ENCODE results near the gene CHSY1. TPM values are rescaled to one million over a fixed set of nuclear protein-coding genes. Genes with fewer than 3 reads are reported as not detected.

CHSY1 gene
- total and polyA plus RNA-seq, 11 donors: 5.6 to 41.3 (median 11.1) TPM

GRCh38 chr15:101280007-101280406 lies 28.2 kb upstream of the CHSY1 start:
- WGBS, 4 donors: 88 to 98% (median 91%) methylated on average over 2 of the region's 2 CpGs

DNA sequence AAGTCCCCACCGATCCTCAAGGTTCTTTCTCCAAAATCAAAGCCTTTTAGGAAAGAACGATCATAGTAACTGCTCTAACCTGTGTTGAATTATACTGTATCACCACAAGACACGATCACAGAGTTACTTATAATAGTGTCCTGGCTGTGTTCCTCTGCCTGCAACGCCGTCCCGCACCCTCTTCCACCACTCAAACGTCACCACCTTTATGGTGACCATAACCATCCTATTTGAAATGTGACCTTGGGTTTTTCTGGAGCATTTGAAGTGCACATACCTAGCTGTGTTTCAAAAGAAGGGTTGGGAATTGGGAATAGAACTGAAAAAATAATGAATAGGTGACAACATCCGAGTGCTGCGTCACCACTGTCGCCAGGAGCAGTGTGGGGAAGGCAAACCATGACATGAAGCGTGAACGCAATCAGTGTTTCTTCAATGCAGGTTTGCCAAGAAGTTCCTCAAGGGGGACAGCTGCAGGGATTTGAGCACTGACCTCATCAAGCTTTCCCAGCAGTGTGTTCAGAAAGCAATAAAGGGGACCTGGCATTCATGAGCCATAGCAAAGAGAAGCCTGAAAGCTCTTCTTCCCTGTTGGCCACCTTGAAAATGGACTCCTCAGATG lies 26.2 kb upstream of the CHSY1 start:
- Histone ChIP-seq H3K9me3 (no peaks in the 10 kb centered on the region), H3K27me3 (no peaks in the 10 kb centered on the region), H3K36me3 (peaks cover 0 to 69% (median 64%) of the 10 kb centered on the region in 9 donors), H3K4me3 (peak overlapping the region in 11 of 12 donors; percentile 62 to 98 (median 92)), H3K27ac (peak overlapping the region; percentile 66 to 97 (median 94)), H3K4me1 (peaks cover 6 to 29% (median 18%) of the 10 kb centered on the region in 12 donors)
- TF ChIP-seq CTCF (IDR thresholded peaks at IDR 0.05) (no peak), POLR2A (IDR thresholded peaks at IDR 0.05) (no peak)
- ATAC-seq (peak in 1 of 4 donors; percentile 5), DNase-seq (no peak)
- WGBS, 4 donors: 79 to 84% (median 80%) methylated on average over 12 of the region's 12 CpGs
- intact Hi-C loops (cut with DNase I): loop anchor here in 1 of 10 donors (10.0 kb wide), 1 partner anchor 673 kb away; the partner anchor contains the start of genes ASB7 and LINS1

More at GRCh38 chr15:101280007-101280406, 28.2 kb upstream of the CHSY1 start:
- Histone ChIP-seq H3K36me3 (peaks cover 0 to 69% (median 64%) of the 10 kb centered on the region in 9 donors), H3K27ac (no peak overlapping the region), H3K9me3 (no peaks in the 10 kb centered on the region), H3K4me1 (peaks cover 6 to 24% (median 15%) of the 10 kb centered on the region in 12 donors), H3K4me3 (no peak overlapping the region), H3K27me3 (no peaks in the 10 kb centered on the region)
- intact Hi-C loops (cut with DNase I): no loop called here
- TF ChIP-seq CTCF (IDR thresholded peaks at IDR 0.05) (no peak), POLR2A (IDR thresholded peaks at IDR 0.05) (no peak)
- no peak for ATAC-seq
- no peak for DNase-seq

DNA sequence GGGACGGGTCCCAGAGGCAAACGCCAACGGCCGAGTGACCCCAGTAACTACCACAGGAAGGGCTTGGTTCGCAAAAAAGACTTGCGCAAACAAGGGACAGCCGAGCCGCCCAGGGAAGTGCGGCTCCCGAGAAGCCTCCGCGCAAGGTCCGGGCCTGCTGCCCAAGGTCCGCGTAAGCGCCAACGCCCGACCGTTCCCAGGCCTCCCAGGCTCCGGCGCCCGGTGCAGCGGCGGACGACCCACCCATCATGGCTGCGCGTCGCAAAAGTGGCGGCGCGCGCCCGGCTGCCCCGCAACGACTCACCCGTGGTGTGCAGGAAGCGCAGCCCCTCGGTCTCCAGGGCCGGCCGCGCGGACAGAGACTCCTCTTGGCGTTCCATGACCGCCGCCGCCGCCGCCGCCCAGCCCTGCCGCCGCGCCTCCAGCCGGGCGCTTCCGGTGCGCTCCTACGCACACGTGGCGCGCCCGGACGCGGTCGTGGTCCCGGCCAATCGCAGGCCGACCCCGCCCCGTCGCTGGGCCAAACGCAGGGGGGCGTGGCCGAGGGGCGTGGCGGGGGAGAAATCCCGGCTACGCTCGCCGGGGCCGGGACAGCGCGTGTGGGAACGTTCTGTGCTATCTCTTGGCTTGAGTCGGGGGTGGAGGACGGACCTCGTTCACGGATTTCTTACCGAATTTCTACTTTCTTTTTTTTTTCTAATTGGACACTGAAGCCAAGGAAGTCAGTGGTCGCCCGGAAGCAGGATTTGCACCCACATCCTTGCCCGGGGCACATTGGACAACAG lies 25.4 kb upstream of the CHSY1 start, which contains the start of gene SELENOS:
SELENOS (minus strand) TSS at position 448 of the 785 bp plus-strand sequence; CDS start at position 380, 68 bp downstream.
- Histone ChIP-seq H3K9me3 (no peaks in the 10 kb centered on the region), H3K4me1 (peaks cover 6 to 36% (median 18%) of the 10 kb centered on the region in 12 donors), H3K4me3 (peak within 1 kb of the TSS; percentile 62 to 98 (median 90)), H3K27ac (peak within 1 kb of the TSS; percentile 82 to 97 (median 94)), H3K36me3 (peaks cover 0 to 69% (median 64%) of the 10 kb centered on the region in 9 donors), H3K27me3 (no peaks in the 10 kb centered on the region)
- DNase-seq (peak; percentile 93 to 95 (median 94)), ATAC-seq (peak; percentile 86 to 97 (median 95))
- intact Hi-C loops (cut with DNase I): loop anchor here in 1 of 10 donors (10.0 kb wide), 1 partner anchor 672 kb away; the partner anchor contains the start of genes ASB7 and LINS1
- 0 to 1% (median 1%) methylated on average over 31 to 91 of the region's 91 CpGs for WGBS, 4 donors
- TF ChIP-seq CTCF (IDR thresholded peaks at IDR 0.05): peak in 1 of 12 donors; percentile 8
- TF ChIP-seq POLR2A (IDR thresholded peaks at IDR 0.05): peak; percentile 96 to 98

Measured in heart left ventricle (tissue), 16 donors.